Hepatocyte (in vitro differentiated cells): Measurements from ENCODE around the gene ARID2.

Experiments
- EZH2 ChIP-seq: fragments of 200-600 bp; sonication (generic); IDR thresholded peaks from 2 replicates; pipeline ENCODE4 v1.6.1; 2016; ENCODE audit warnings: antibody characterized with exemption, mild to moderate bottlenecking, borderline replicate concordance
- EZH2phosphoT487 ChIP-seq: fragments of 200-600 bp; sonication (generic); IDR thresholded peaks from one replicate; pipeline ENCODE4 v1.6.1; 2018; ENCODE audit warnings: antibody characterized with exemption, mild to moderate bottlenecking, low read depth, moderate library complexity; ENCODE audit not compliant: unreplicated experiment, severe bottlenecking
- TF ChIP-seq, protein P1 (sequence below): fragments of 200-600 bp; sonication (generic); IDR thresholded peaks from 2 replicates; pipeline ENCODE4 v1.5.1; 2016; ENCODE audit warnings: antibody characterized with exemption, mild to moderate bottlenecking; ENCODE audit not compliant: poor library complexity

DNA sequence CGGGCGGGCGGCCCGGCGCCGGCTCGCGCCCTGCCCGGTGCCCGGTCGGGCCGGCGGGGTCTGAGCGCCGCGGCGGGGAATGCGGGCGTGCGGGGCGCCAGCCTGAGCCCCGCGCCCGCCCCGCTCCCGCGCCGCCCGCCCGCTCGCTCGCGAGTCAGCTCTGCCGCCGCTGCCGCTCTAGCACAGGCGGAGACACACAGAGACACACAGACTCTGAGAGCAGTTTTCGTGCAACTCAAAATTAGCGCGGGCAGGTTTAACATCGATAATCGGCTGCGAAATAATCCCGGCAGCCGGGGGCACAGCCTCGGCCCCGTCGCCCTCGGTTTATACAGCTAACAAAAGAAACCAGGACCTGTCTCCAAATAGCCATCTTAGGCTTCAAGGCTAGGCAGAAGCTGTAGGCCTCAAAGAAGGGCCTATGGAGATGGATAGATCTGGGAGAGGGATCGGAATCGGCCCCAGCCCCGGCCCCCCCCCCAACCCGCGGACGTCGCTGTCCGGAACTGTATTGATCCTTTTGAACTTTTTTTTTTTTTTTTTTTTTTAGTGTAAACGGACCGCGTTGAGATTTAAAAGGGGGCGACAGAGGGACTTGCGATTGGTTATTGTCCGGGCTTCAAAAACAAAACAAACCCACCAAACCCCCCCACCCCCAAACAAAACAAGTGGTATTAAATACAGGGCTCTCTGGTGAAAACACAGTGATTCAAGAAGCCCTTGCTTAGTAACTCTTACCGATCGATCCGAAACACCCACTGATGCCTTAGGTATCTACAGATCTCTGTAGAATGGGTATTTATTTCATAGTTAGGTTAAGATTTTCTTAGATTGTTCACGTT is 1.1 kb downstream of the ARID2 start:
- TF ChIP-seq, protein P1, sequence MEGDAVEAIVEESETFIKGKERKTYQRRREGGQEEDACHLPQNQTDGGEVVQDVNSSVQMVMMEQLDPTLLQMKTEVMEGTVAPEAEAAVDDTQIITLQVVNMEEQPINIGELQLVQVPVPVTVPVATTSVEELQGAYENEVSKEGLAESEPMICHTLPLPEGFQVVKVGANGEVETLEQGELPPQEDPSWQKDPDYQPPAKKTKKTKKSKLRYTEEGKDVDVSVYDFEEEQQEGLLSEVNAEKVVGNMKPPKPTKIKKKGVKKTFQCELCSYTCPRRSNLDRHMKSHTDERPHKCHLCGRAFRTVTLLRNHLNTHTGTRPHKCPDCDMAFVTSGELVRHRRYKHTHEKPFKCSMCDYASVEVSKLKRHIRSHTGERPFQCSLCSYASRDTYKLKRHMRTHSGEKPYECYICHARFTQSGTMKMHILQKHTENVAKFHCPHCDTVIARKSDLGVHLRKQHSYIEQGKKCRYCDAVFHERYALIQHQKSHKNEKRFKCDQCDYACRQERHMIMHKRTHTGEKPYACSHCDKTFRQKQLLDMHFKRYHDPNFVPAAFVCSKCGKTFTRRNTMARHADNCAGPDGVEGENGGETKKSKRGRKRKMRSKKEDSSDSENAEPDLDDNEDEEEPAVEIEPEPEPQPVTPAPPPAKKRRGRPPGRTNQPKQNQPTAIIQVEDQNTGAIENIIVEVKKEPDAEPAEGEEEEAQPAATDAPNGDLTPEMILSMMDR: no peak
- no peak for TF ChIP-seq EZH2phosphoT487
- no peak for TF ChIP-seq EZH2
